Omental fat pad (tissue), 4 donors: ENCODE data around the gene SUSD6. TPM values are rescaled to one million over a fixed set of nuclear protein-coding genes. Genes with fewer than 3 reads are reported as not detected.
A peak's percentile ranks its signal among the peaks of the same experiment; 100 is the strongest.
"Not testable (repeated sequence)": the region's sequence is repeated elsewhere in the genome, so short reads cannot be mapped to it uniquely, and the experiment has no call there.

Experiments used
- ATAC-seq: fragments of 150-250 bp; one replicate; pipeline ENCODE4 v1.9.1; 2016; ENCODE audit warnings: mild to moderate bottlenecking, moderate library complexity; ENCODE audit not compliant: low FRiP score
- DNase-seq: peaks from one replicate; pipeline ENCODE4 v3.0.0-alpha.2; 2019; ENCODE audit warnings: low spot score
- total RNA-seq, 4 donors: library from RNA; depleted of rRNA; stranded (reverse); fragments of >200 nt; gene quantifications; one replicate each; pipeline ENCODE4 v1.1.0, GENCODE V29; 2016
- TF ChIP-seq, protein P1 (sequence below), 3 donors: fragments of 450-650 bp; IDR thresholded peaks; one replicate each; pipeline ENCODE4 v1.5.1; 2016 to 2017; ENCODE audit warnings: antibody characterized with exemption in 3 of 3, mild to moderate bottlenecking in 3 of 3, moderate library complexity in 2 of 3

Gene SUSD6
- total RNA-seq, 4 donors from 2014 or later: 31.1 to 73.3 (median 52.7) TPM

GRCh38 chr14:69635981-69636639 is 24.7 kb downstream of the SUSD6 start:
- DNase-seq (no peak), ATAC-seq (no peak)
- TF ChIP-seq, protein P1, sequence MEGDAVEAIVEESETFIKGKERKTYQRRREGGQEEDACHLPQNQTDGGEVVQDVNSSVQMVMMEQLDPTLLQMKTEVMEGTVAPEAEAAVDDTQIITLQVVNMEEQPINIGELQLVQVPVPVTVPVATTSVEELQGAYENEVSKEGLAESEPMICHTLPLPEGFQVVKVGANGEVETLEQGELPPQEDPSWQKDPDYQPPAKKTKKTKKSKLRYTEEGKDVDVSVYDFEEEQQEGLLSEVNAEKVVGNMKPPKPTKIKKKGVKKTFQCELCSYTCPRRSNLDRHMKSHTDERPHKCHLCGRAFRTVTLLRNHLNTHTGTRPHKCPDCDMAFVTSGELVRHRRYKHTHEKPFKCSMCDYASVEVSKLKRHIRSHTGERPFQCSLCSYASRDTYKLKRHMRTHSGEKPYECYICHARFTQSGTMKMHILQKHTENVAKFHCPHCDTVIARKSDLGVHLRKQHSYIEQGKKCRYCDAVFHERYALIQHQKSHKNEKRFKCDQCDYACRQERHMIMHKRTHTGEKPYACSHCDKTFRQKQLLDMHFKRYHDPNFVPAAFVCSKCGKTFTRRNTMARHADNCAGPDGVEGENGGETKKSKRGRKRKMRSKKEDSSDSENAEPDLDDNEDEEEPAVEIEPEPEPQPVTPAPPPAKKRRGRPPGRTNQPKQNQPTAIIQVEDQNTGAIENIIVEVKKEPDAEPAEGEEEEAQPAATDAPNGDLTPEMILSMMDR (IDR thresholded peaks at IDR 0.05): no peak

GRCh38 chr14:69636718-69637480 is 25.5 kb downstream of the SUSD6 start:
- TF ChIP-seq, protein P1 (IDR thresholded peaks at IDR 0.05): no peak
- ATAC-seq: no peak

GRCh38 chr14:69637503-69638031 is 26.2 kb downstream of the SUSD6 start:
- no peak for ATAC-seq
- TF ChIP-seq, protein P1 (IDR thresholded peaks at IDR 0.05): no peak
- no peak for DNase-seq

More at GRCh38 chr14:69636718-69637480, 25.5 kb downstream of the SUSD6 start:
- no peak for DNase-seq

GRCh38 chr14:69640931-69641330 is 29.5 kb downstream of the SUSD6 start:
- ATAC-seq (no peak), DNase-seq (no peak)
- TF ChIP-seq, protein P1 (IDR thresholded peaks at IDR 0.05): no peak

DNA sequence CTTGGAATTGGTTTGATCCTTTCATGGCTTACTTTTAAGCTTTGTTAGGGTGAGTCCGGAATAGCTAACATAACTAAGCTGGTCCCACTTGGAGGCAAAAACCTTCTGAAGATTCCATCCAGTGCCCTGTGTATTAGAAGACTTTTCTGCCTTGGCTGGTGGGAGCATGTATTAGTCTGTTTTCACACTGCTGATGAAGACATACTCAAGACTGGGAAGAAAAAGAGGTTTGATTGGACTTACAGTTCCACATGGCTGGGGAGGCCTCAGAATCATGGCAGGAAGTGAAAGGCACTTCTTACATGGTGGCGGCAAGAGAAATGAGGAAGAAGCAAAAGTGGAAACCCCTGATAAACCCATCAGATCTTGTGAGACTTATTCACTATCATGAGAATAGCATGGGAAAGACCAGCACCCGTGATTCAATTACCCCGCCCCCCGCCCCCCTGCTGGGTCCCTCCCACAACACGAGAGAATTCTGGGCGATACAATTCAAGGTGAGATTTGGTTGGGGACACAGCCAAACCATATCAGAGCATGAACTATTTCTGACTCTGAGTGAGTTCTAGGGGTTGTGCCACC is 30.9 kb downstream of the SUSD6 start:
- not testable (repeated sequence) for ATAC-seq, DNase-seq

GRCh38 chr14:69643430-69644200 is 32.2 kb downstream of the SUSD6 start:
- DNase-seq (peak; percentile 64), ATAC-seq (peak; percentile 88)
- TF ChIP-seq, protein P1 (IDR thresholded peaks at IDR 0.05): no peak

GRCh38 chr14:69644814-69645213 is 33.4 kb downstream of the SUSD6 start:
- TF ChIP-seq, protein P1 (IDR thresholded peaks at IDR 0.05): no peak
- ATAC-seq (no peak), DNase-seq (no peak)
